GM12878 (cell line): ENCODE data around the gene CBARP. TPM values are rescaled to one million over a fixed set of nuclear protein-coding genes. Genes with fewer than 3 reads are reported as not detected.

ENCODE experiments used
- ATAC-seq: fragments of 200-7000 bp; cut with Tn5 transposase; 3 replicates; pipeline ENCODE4 v1.9.1; 2020; ENCODE audit warnings: mild to moderate bottlenecking, moderate library complexity
- BruUV-seq: library from RNA; stranded (reverse); fragments of 400-500 nt; replicated peaks from 2 replicates; lab custom pipeline; 2021; lab: Mats Ljungman, UMichigan
- CTCF ChIA-PET: fragments of 300-600 bp; sonication (Branson Sonifier 250); formaldehyde crosslinking; extraction: SDS; loops from one replicate; lab custom pipeline; 2021; ENCODE audit warnings: inconsistent platforms; lab: Yijun Ruan, JAX
- POLR2A ChIA-PET: fragments of 350-600 bp; formaldehyde crosslinking; extraction: SDS; loops from one replicate; lab custom pipeline; 2021; ENCODE audit warnings: inconsistent platforms; lab: Charles Lee
- RAD21 ChIA-PET: fragments of 300-600 bp; sonication (Branson Sonifier 250); formaldehyde crosslinking; loops from one replicate; lab custom pipeline; 2023; ENCODE audit warnings: antibody characterized with exemption; ENCODE audit not compliant: unreplicated experiment; lab: Charles Lee
- SMC1A ChIA-PET: fragments of 300-600 bp; sonication (Branson Sonifier 250); formaldehyde crosslinking; loops from one replicate; lab custom pipeline; 2023; ENCODE audit not compliant: unreplicated experiment, uncharacterized antibody; lab: Charles Lee
- DNase-seq: peaks from one replicate; pipeline ENCODE4 v3.0.0-alpha.2; 2011; ENCODE audit warnings: low read depth, low spot score
- FAIRE-seq: peaks from 3 replicates; lab custom pipeline; 2011; peaks lifted over from hg19 to GRCh38; lab: Jason Lieb, UNC
- H2AFZ ChIP-seq: 2 replicates; pipeline ENCODE4 v1.6.0; 2011; ENCODE audit warnings: low read depth, low read length, control low read depth; ENCODE audit not compliant: control insufficient read depth
- H3K27ac ChIP-seq: 2 replicates; pipeline ENCODE4 v1.5.1; 2011; ENCODE audit warnings: control low read depth; ENCODE audit not compliant: control insufficient read depth, insufficient read depth
- H3K27me3 ChIP-seq, 2 experiments: replicated peaks in 1 of 2; 2 replicates each; pipeline versions ENCODE4 v1.6.0 to v1.6.1; 2011; ENCODE audit warnings: low read length in 1 of 2; ENCODE audit not compliant: control insufficient read depth in 2 of 2, insufficient read depth in 2 of 2
- H3K36me3 ChIP-seq, 2 experiments: 2 replicates each; pipeline ENCODE4 v1.5.1; 2011; ENCODE audit warnings: low read length in 1 of 2; ENCODE audit not compliant: control insufficient read depth in 2 of 2, insufficient read depth in 2 of 2
- H3K4me1 ChIP-seq: 2 replicates; pipeline ENCODE4 v1.6.1; 2011; ENCODE audit warnings: mild to moderate bottlenecking, low read length, moderate library complexity, mixed read lengths; ENCODE audit not compliant: control insufficient read depth, insufficient read depth
- H3K4me2 ChIP-seq: 2 replicates; pipeline ENCODE4 v1.6.0; 2011; ENCODE audit warnings: control low read depth; ENCODE audit not compliant: control insufficient read depth, insufficient read depth
- H3K4me3 ChIP-seq: fragments of 200-600 bp; sonication (generic); 2 replicates; pipeline ENCODE4 v1.5.1; 2016
- H3K79me2 ChIP-seq: 2 replicates; pipeline ENCODE4 v1.6.0; 2011; ENCODE audit warnings: low read length; ENCODE audit not compliant: control insufficient read depth, insufficient read depth
- H3K9ac ChIP-seq: 2 replicates; pipeline ENCODE4 v1.8.0; 2011; ENCODE audit warnings: low read length, control low read depth, mixed read lengths; ENCODE audit not compliant: control insufficient read depth, insufficient read depth
- H3K9me3 ChIP-seq: replicated peaks from 3 replicates; pipeline ENCODE4 v1.5.1; 2011; ENCODE audit warnings: mild to moderate bottlenecking, low read length; ENCODE audit not compliant: control insufficient read depth, insufficient read depth
- H4K20me1 ChIP-seq: 2 replicates; pipeline ENCODE4 v1.6.0; 2011; ENCODE audit not compliant: control insufficient read depth, insufficient read depth
- CBFB ChIP-seq: IDR thresholded peaks from 2 replicates; pipeline ENCODE4 v1.6.1; 2016; ENCODE audit warnings: antibody characterized with exemption, low read depth
- CHD2 ChIP-seq: IDR thresholded peaks from 2 replicates; pipeline ENCODE4 v1.6.1; 2011; ENCODE audit warnings: low read depth, low read length, improper control_type of control experiment, borderline replicate concordance
- CHD4 ChIP-seq: fragments of 200-600 bp; sonication (generic); IDR thresholded peaks from 2 replicates; pipeline ENCODE4 v1.6.1; 2016; ENCODE audit warnings: mild to moderate bottlenecking
- E2F8 ChIP-seq: fragments of 450-650 bp; IDR thresholded peaks from 2 replicates; pipeline ENCODE4 v1.6.1; 2018; ENCODE audit warnings: mild to moderate bottlenecking, low read depth, moderate library complexity; ENCODE audit not compliant: partially characterized antibody
- ETV6 ChIP-seq, 2 experiments: fragments of 450-650 bp in 1 of 2; IDR thresholded peaks in 1 of 2; conservative IDR thresholded peaks in 1 of 2; 2 replicates each; pipeline ENCODE4 v1.6.1; 2014; ENCODE audit warnings: antibody characterized with exemption in 1 of 2, borderline replicate concordance in 1 of 2, low read depth in 1 of 2, mild to moderate bottlenecking in 1 of 2, moderate library complexity in 1 of 2
- FOS ChIP-seq: IDR thresholded peaks from 3 replicates; pipeline ENCODE4 v1.6.1; 2011; ENCODE audit warnings: borderline replicate concordance; ENCODE audit not compliant: insufficient read length; ENCODE audit errors: extremely low read depth
- MYC ChIP-seq: IDR thresholded peaks from 2 replicates; pipeline ENCODE4 v1.6.1; 2011; ENCODE audit warnings: mild to moderate bottlenecking, low read length, moderate library complexity, inconsistent platforms; ENCODE audit not compliant: insufficient read depth, insufficient replicate concordance, insufficient read length, severe bottlenecking
- NBN ChIP-seq: fragments of 450-650 bp; IDR thresholded peaks from 2 replicates; pipeline ENCODE4 v1.6.1; 2016
- POU2F2 ChIP-seq: IDR thresholded peaks from 3 replicates; pipeline ENCODE4 v1.6.1; 2011; ENCODE audit warnings: low read depth, mild to moderate bottlenecking, low read length, borderline replicate concordance
- RAD51 ChIP-seq: fragments of 450-650 bp; IDR thresholded peaks from 2 replicates; pipeline ENCODE4 v1.6.1; 2016; ENCODE audit warnings: moderate library complexity, mild to moderate bottlenecking, inconsistent platforms
- RB1 ChIP-seq: fragments of 450-650 bp; formaldehyde crosslinking; IDR thresholded peaks from 2 replicates; pipeline ENCODE4 v1.6.1; 2017; ENCODE audit warnings: mild to moderate bottlenecking, borderline replicate concordance
- SUZ12 ChIP-seq: fragments of 200-600 bp; sonication (generic); IDR thresholded peaks from one replicate; pipeline ENCODE4 v1.6.1; 2018; ENCODE audit warnings: antibody characterized with exemption, mild to moderate bottlenecking; ENCODE audit not compliant: unreplicated experiment
- TBL1XR1 ChIP-seq: IDR thresholded peaks from 2 replicates; pipeline ENCODE4 v1.6.1; 2012; ENCODE audit warnings: low read depth, low read length, improper control_type of control experiment
- WGBS: methylation state at CpG from one replicate; pipeline ENCODE4 v1.1.6; 2016; ENCODE audit warnings: low lambda C conversion rate; ENCODE audit not compliant: insufficient replicate concordance, insufficient coverage; ENCODE audit errors: missing lambda C conversion rate; 5-methylcytosine and 5-hydroxymethylcytosine counted together
- in situ Hi-C: fragments of 300-500 bp; cut with MboI; formaldehyde crosslinking; loops from 9 replicates; pipeline ENCODE4 v1.14.3; 2018; ENCODE audit warnings: mixed read lengths
- intact Hi-C: fragments of 100-400 bp; cut with micrococcal nuclease; formaldehyde crosslinking; loops from one replicate; pipeline ENCODE4 v1.14.2; 2022; ENCODE audit not compliant: unreplicated experiment
- polyA plus RNA-seq, 11 experiments: library from polyadenylated mRNA; depleted of rRNA in 4 of 11; unstranded in 6 of 11; stranded (reverse) in 5 of 11; fragments of >200 nt; fragmentation: Nextera tagmentation in 4 of 11; fragmentation: Illumina TruSeq in 1 of 11; extraction: Ambion mirVana in 4 of 11; extraction: Trizol in 1 of 11; gene quantifications; 1 replicate in 1 of 11; 2 replicates in 10 of 11; pipeline versions ENCODE4 v1.2.1 to v1.2.3, GENCODE V29; 2011 to 2016; ENCODE audit warnings: inconsistent platforms in 2 of 11, missing spikeins in 2 of 11, low read depth in 1 of 11
- total RNA-seq, 4 experiments: library from RNA; depleted of rRNA in 3 of 4; stranded (reverse); fragments of >200 nt in 3 of 4; fragmentation: Illumina TruSeq in 1 of 4; extraction: Trizol in 1 of 4; gene quantifications; 2 replicates each; pipeline versions ENCODE4 v1.2.1 to v1.2.3, GENCODE V29; 2013 to 2021
- TF ChIP-seq, protein P1 (sequence below): IDR thresholded peaks from 2 replicates; pipeline ENCODE4 v1.6.1; 2012; ENCODE audit warnings: low read length, inconsistent platforms

CBARP gene
- total and polyA plus RNA-seq, 10 of the 15 experiments (the other 5 are each of a cell fraction or from before 2014, with no cell fraction given): 0.04 to 0.59 (median 0.18) TPM; not detected in 3

GRCh38 chr19:1218751-1219567 is 18.8 kb downstream of the CBARP start:
- H3K27ac ChIP-seq: no peak overlapping the region
- in situ Hi-C loops: no loop called here
- H3K4me3 ChIP-seq: no peak overlapping the region
- H2AFZ ChIP-seq: no peak overlapping the region
- FAIRE-seq (no peak), ATAC-seq (no peak)
- WGBS: 91% methylated on average over 36 of the region's 37 CpGs
- no peak overlapping the region for H3K4me2 ChIP-seq
- POLR2A ChIA-PET: no interaction called here
- no peaks in the 10 kb centered on the region for H3K27me3 ChIP-seq
- TF ChIP-seq, protein P1, sequence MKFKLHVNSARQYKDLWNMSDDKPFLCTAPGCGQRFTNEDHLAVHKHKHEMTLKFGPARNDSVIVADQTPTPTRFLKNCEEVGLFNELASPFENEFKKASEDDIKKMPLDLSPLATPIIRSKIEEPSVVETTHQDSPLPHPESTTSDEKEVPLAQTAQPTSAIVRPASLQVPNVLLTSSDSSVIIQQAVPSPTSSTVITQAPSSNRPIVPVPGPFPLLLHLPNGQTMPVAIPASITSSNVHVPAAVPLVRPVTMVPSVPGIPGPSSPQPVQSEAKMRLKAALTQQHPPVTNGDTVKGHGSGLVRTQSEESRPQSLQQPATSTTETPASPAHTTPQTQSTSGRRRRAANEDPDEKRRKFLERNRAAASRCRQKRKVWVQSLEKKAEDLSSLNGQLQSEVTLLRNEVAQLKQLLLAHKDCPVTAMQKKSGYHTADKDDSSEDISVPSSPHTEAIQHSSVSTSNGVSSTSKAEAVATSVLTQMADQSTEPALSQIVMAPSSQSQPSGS: no peak
- TF ChIP-seq CHD4 (no peak), E2F8 (no peak), FOS (no peak), SUZ12 (no peak), RB1 (no peak), CHD2 (no peak), RAD51 (no peak), CBFB (no peak), MYC (no peak), NBN (no peak), POU2F2 (no peak), ETV6 (conservative IDR thresholded peaks at IDR 0.05 in 1 of 2, IDR thresholded peaks at IDR 0.05 in 1 of 2; ENCODE audit: borderline replicate concordance in 1 of 2, low read depth in 1 of 2) (no peak), TBL1XR1 (no peak)
- TF ChIP-seq, all 136 proteins: peak for 0
- Histone ChIP-seq H3K36me3 (peaks cover 7 to 28% of the 10 kb centered on the region in 2 experiments; a peak in 3 of 4 replicates), H3K4me1 (peaks cover 5% of the 10 kb centered on the region), H3K9ac (no peak overlapping the region), H3K79me2 (peaks cover 24% of the 10 kb centered on the region), H4K20me1 (no peaks in the 10 kb centered on the region; the same call in 1 of the 2 replicates), H3K9me3 (no peaks in the 10 kb centered on the region)
- SMC1A ChIA-PET: no interaction called here
- intact Hi-C loops: no loop called here
- RAD21 ChIA-PET: interaction anchor here (1.7 kb wide), 1 partner anchor 106 kb away, joined by 3 read pairs; no protein-coding TSS in a partner anchor
- no peak for DNase-seq
- no TSS peak for BruUV-seq
- CTCF ChIA-PET: no interaction called here
